ENCODE measurements around the gene TAL1. TPM values are rescaled to one million over a fixed set of nuclear protein-coding genes. Genes with fewer than 3 reads are reported as not detected.

The TAL1 gene
- total RNA-seq, 4 donors from 2014 or later, result 3.1 to 10.0 (median 5.7) TPM

DNA sequence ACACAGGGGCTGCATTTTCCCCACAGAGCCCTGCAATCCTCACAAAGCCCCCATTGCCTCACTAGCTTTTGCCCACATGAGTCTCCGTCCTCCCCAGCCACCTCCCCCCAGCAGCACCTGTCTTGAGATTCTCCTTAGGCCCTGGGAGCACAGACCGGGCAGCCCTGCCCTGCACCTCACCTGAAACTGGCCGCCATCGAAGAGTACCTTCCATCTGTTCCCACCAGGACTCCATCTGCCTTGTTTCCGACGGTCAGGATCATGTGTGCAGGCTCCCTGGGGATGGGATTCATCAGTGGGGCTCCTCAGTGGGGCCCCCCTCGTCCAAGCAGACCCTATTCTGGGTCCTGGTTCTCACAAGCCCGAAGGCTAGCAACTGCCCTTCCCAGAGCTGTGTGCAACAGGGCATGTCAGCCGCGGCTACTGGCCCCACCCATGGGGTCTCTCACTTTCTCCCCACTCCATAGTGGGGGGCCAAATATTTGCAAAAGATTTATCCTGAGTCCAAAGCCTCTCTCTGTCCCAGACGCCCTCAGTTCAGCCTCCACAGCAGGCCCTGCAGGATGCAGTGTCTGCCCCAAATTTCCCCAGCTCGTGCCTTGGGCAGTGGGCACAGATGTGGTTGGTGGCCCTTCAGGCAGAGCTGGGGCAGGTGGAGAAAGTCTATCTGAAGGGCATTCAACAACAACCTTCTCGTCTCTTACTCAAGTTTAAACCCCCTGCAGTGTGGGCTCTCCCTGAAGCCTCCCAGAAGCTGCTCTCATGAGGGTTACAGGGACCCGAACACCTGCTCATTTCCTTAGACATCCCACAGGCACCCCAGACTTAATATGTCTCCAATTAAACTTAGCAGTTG, 47.0 kb downstream of the TAL1 start:
- WGBS, 2 donors, result 77 to 86% methylated on average over 14 of the region's 14 CpGs

DNA sequence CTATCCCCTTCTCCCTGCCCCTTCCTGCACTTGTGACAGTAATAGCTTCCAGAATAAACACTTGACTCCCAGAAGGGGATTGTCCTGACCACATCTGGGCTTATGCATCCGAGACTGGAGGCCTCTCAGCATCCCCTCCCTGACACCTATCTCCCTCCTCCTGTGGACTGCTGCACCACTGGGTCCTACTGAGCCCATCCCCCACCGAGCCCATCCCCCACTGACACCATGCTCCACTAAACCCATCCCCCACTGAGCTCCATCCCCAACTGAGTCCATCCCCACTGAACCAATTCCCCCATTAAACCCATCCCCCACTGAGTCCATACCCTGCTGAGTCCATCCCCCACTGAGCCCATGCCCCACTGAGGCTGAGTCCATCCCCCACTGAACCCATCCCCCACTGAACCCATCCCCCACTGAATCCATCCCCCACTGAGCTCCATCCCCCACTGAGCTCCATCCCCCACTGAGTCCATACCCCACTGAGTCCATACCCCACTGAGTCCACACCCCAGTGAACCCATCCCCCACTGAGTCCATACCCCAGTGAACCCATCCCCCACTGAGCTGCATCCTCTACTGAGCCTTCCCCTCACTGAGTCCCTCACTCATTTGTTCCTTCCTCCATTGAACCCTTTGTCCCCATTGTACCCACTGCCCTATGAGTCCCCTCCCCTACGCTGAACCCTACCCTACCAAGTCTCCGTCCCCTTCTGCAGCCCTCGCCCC, 47.8 kb downstream of the TAL1 start:
- Histone ChIP-seq H3K36me3 (no peaks in the 10 kb centered on the region), H3K4me3 (no peak overlapping the region), H3K27ac (no peak overlapping the region), H3K27me3 (peaks cover 0 to 31% of the 10 kb centered on the region in 2 donors), H3K9me3 (no peaks in the 10 kb centered on the region), H3K4me1 (peaks cover 0 to 9% (median 4%) of the 10 kb centered on the region in 4 donors)
- WGBS, 2 donors, result 83% methylated on average over 5 of the region's 5 CpGs
- peak in 1 of 2 donors; percentile 3 for DNase-seq (ENCODE audit: low spot score in 2 of 2)
- TF ChIP-seq POLR2A (IDR thresholded peaks at IDR 0.05), result no peak
- TF ChIP-seq EP300 (IDR thresholded peaks at IDR 0.05), result no peak
- TF ChIP-seq, protein P1, sequence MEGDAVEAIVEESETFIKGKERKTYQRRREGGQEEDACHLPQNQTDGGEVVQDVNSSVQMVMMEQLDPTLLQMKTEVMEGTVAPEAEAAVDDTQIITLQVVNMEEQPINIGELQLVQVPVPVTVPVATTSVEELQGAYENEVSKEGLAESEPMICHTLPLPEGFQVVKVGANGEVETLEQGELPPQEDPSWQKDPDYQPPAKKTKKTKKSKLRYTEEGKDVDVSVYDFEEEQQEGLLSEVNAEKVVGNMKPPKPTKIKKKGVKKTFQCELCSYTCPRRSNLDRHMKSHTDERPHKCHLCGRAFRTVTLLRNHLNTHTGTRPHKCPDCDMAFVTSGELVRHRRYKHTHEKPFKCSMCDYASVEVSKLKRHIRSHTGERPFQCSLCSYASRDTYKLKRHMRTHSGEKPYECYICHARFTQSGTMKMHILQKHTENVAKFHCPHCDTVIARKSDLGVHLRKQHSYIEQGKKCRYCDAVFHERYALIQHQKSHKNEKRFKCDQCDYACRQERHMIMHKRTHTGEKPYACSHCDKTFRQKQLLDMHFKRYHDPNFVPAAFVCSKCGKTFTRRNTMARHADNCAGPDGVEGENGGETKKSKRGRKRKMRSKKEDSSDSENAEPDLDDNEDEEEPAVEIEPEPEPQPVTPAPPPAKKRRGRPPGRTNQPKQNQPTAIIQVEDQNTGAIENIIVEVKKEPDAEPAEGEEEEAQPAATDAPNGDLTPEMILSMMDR (IDR thresholded peaks at IDR 0.05), result no peak

More for the DNA sequence above, 47.0 kb downstream of the TAL1 start:
- peak in 1 of 2 donors; percentile 1 for DNase-seq (ENCODE audit: low spot score in 2 of 2)
- no peak overlapping the region for H3K4me3 ChIP-seq
- peaks cover 0 to 9% (median 0%) of the 10 kb centered on the region in 4 donors for H3K4me1 ChIP-seq
- no peaks in the 10 kb centered on the region for H3K9me3 ChIP-seq
- peaks cover 0 to 31% of the 10 kb centered on the region in 2 donors for H3K27me3 ChIP-seq
- TF ChIP-seq EP300 (IDR thresholded peaks at IDR 0.05) (no peak), POLR2A (IDR thresholded peaks at IDR 0.05) (no peak)
- TF ChIP-seq, protein P1 (IDR thresholded peaks at IDR 0.05), result no peak
- H3K27ac ChIP-seq, result no peak overlapping the region
- no peaks in the 10 kb centered on the region for H3K36me3 ChIP-seq

DNA sequence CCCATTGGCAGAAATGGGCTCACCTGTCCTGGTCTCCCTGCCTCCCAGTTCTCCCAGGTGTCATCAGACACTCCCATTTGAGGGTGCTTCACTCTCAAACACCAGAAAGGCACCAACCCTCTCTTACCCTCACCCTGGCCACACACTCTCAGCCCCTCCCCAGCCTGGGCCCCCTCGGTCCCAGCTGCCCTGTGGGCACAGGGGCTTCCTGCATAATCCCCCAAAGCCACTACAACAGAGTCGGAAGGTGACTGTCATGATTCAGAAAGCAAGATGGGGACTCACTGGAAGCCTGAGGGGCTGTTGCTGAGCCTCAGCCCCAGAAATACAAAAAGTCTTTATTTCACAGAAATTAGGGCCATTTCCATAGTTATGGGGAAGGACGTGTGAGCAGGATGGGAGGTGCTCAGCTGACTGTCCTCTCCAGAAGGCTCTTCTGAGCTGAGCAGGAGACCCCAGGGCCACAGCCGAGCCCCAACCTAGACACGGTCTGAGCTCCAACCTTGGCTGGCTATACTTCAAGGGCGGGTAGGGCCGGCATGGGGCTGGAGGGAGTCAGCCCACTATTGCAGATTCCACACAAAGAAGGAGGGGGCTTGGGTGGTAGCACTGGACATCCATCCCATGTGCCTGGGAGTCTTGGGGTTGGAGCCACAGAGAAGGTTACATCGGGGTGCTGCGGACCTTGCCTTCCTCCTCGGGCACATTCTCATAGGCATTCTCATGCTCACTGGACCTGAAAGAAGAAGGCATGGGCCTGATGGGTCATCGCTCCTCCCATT, 48.5 kb downstream of the TAL1 start:
- peaks cover 0 to 13% (median 5%) of the 10 kb centered on the region in 4 donors for H3K4me1 ChIP-seq
- no peaks in the 10 kb centered on the region for H3K9me3 ChIP-seq
- no peaks in the 10 kb centered on the region for H3K36me3 ChIP-seq
- WGBS, 2 donors, result 59 to 69% methylated on average over 11 of the region's 11 CpGs
- peaks cover 0 to 31% of the 10 kb centered on the region in 2 donors for H3K27me3 ChIP-seq
- DNase-seq (ENCODE audit: low spot score in 2 of 2), result no peak
- no peak overlapping the region for H3K27ac ChIP-seq
- no peak overlapping the region for H3K4me3 ChIP-seq
- TF ChIP-seq EP300 (IDR thresholded peaks at IDR 0.05) (no peak), POLR2A (IDR thresholded peaks at IDR 0.05) (no peak)
- TF ChIP-seq, protein P1 (IDR thresholded peaks at IDR 0.05), result no peak

DNA sequence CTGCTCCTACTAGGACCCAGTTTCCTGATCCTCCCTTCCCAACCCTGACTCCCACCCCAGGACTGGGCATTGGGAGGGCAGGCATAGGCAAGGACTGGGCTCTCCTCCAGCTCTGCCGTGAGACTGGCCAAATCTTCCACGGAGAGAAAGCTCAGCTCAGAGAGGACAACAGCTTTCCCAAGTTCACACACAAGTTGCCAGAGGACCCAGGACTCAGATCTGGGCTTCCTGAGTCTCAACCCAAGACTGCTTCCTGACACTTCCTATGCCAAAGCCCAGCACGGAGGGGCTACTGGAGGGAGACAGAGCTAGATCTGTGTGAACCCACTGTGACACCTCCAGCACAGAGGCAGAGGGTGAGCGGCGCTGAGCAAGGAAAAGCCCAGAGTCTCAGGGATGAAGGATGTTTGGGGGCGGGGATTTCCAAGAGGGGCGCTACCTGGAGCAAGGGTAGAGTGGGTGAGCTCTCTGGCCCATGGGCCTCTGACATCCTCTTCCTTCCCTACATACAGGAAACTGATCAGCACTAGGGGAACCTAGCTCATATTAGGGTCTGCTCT, 49.3 kb downstream of the TAL1 start:
- TF ChIP-seq POLR2A (IDR thresholded peaks at IDR 0.05) (no peak), EP300 (IDR thresholded peaks at IDR 0.05) (no peak)
- TF ChIP-seq, protein P1 (IDR thresholded peaks at IDR 0.05), result no peak
- Histone ChIP-seq H3K4me3 (no peak overlapping the region), H3K27me3 (peaks cover 0 to 31% of the 10 kb centered on the region in 2 donors), H3K4me1 (peaks cover 0 to 13% (median 5%) of the 10 kb centered on the region in 4 donors), H3K9me3 (no peaks in the 10 kb centered on the region), H3K36me3 (no peaks in the 10 kb centered on the region), H3K27ac (no peak overlapping the region)
- DNase-seq (ENCODE audit: low spot score in 2 of 2), result no peak
- 59% methylated on average over 7 of the region's 7 CpGs for WGBS, 2 donors

Data from tibial nerve (tissue), 4 donors.